H1 (cell line): ENCODE data around the gene SCAF1. TPM values are rescaled to one million over a fixed set of nuclear protein-coding genes. Genes with fewer than 3 reads are reported as not detected.
A peak's percentile ranks its signal among the peaks of the same experiment; 100 is the strongest.

Source experiments
- CTCF ChIA-PET: fragments of 300-600 bp; sonication (Branson Sonifier 250); formaldehyde crosslinking; loops from one replicate; lab custom pipeline; 2021; ENCODE audit not compliant: partially characterized antibody; lab: Charles Lee
- POLR2A ChIA-PET: fragments of 300-600 bp; sonication (Branson Sonifier 250); formaldehyde crosslinking; loops from one replicate; lab custom pipeline; 2021; ENCODE audit warnings: inconsistent platforms; ENCODE audit not compliant: partially characterized antibody; lab: Charles Lee
- DNase-seq, 2 experiments: peaks; one replicate each; pipeline versions ENCODE4 v3.0.0 to v3.0.0-alpha.2; 2010 to 2022; ENCODE audit warnings: low spot score in 2 of 2, low read depth in 1 of 2, mixed read lengths in 1 of 2
- FAIRE-seq: peaks from 2 replicates; lab custom pipeline; 2011; peaks lifted over from hg19 to GRCh38; lab: Jason Lieb, UNC
- H2AFZ ChIP-seq: 2 replicates; pipeline ENCODE4 v1.8.1; 2012; ENCODE audit warnings: low read length, inconsistent platforms
- H2AK5ac ChIP-seq: 2 replicates; pipeline ENCODE4 v1.6.1; 2013; ENCODE audit warnings: low read depth, low read length
- H2BK120ac ChIP-seq: replicated peaks from 2 replicates; pipeline ENCODE3; 2013; ENCODE audit warnings: low read depth, low read length, inconsistent platforms
- H2BK12ac ChIP-seq: 2 replicates; pipeline ENCODE4 v1.6.1; 2013; ENCODE audit warnings: low read depth, low read length
- H2BK15ac ChIP-seq: 2 replicates; pipeline ENCODE4 v1.6.1; 2013; ENCODE audit warnings: low read length
- H2BK20ac ChIP-seq: 2 replicates; pipeline ENCODE4 v1.6.1; 2013; ENCODE audit warnings: low read length
- H2BK5ac ChIP-seq: 2 replicates; pipeline ENCODE4 v1.6.1; 2013; ENCODE audit warnings: low read depth, low read length
- H3K14ac ChIP-seq: 2 replicates; pipeline ENCODE4 v1.6.1; 2013; ENCODE audit warnings: inconsistent platforms; ENCODE audit not compliant: insufficient read length
- H3K18ac ChIP-seq: 2 replicates; pipeline ENCODE4 v1.6.1; 2013; ENCODE audit warnings: low read length; ENCODE audit errors: extremely low read depth
- H3K23ac ChIP-seq: 2 replicates; pipeline ENCODE4 v1.6.1; 2013; ENCODE audit warnings: inconsistent platforms; ENCODE audit not compliant: insufficient read length
- H3K23me2 ChIP-seq: 2 replicates; pipeline ENCODE4 v1.6.1; 2013; ENCODE audit warnings: low read depth, low read length
- H3K27ac ChIP-seq: 2 replicates; pipeline ENCODE4 v1.6.1; 2011; ENCODE audit warnings: low read depth, low read length, inconsistent platforms
- H3K27me3 ChIP-seq, 4 experiments: replicated peaks in 1 of 4; 1 replicate in 1 of 4; 2 replicates in 3 of 4; pipeline versions ENCODE4 v1.6.1 to v1.8.1; 2011 to 2013; ENCODE audit warnings: low read length in 3 of 4, mild to moderate bottlenecking in 3 of 4, inconsistent platforms in 2 of 4, mixed read lengths in 2 of 4, moderate library complexity in 1 of 4; ENCODE audit not compliant: control insufficient read depth in 3 of 4, insufficient read depth in 3 of 4; ENCODE audit errors: extremely low read depth in 1 of 4
- H3K36me3 ChIP-seq, 4 experiments: 2 replicates each; pipeline versions ENCODE4 v1.6.1 to v1.8.1; 2011 to 2013; ENCODE audit warnings: mild to moderate bottlenecking in 4 of 4, low read length in 3 of 4, moderate library complexity in 2 of 4, control low read depth in 1 of 4, inconsistent platforms in 1 of 4; ENCODE audit not compliant: insufficient read depth in 4 of 4, control insufficient read depth in 2 of 4
- H3K4ac ChIP-seq: replicated peaks from 2 replicates; pipeline ENCODE3; 2013; ENCODE audit warnings: low read length, low read depth, mixed read lengths, inconsistent platforms; ENCODE audit not compliant: insufficient read length
- H3K4me1 ChIP-seq, 4 experiments: replicated peaks in 1 of 4; 1 replicate in 1 of 4; 2 replicates in 3 of 4; pipeline versions ENCODE4 v1.6.1 to v1.8.1; 2011 to 2013; ENCODE audit warnings: low read length in 3 of 4, inconsistent platforms in 2 of 4, mixed read lengths in 1 of 4; ENCODE audit not compliant: insufficient read depth in 4 of 4, control insufficient read depth in 3 of 4
- H3K4me2 ChIP-seq, 2 experiments: 2 replicates each; pipeline versions ENCODE4 v1.6.1 to v1.8.1; 2011 to 2013; ENCODE audit warnings: low read depth in 2 of 2, low read length in 2 of 2, control low read depth in 1 of 2, inconsistent platforms in 1 of 2, mild to moderate bottlenecking in 1 of 2; ENCODE audit not compliant: insufficient read depth in 1 of 2
- H3K4me3 ChIP-seq, 4 experiments: fragments of 200-600, 300-600 bp in 1 of 4; sonication (generic), shearing (Covaris generic), sonication (Bioruptor Twin) in 1 of 4; 2 replicates each; pipeline versions ENCODE4 v1.5.1 to v1.8.1; 2011 to 2016; ENCODE audit warnings: low read length in 4 of 4, low read depth in 3 of 4, control low read depth in 2 of 4, inconsistent platforms in 2 of 4, mild to moderate bottlenecking in 2 of 4, mixed read lengths in 1 of 4, moderate library complexity in 1 of 4; ENCODE audit not compliant: insufficient read depth in 2 of 4; ENCODE audit errors: extremely low read depth in 1 of 4
- H3K56ac ChIP-seq: replicated peaks from 2 replicates; pipeline ENCODE3; 2013; ENCODE audit warnings: low read depth, mild to moderate bottlenecking, mixed read lengths, low read length, inconsistent platforms; ENCODE audit not compliant: insufficient read length
- H3K79me1 ChIP-seq: 2 replicates; pipeline ENCODE4 v1.6.1; 2013; ENCODE audit warnings: low read depth, low read length, control low read depth
- H3K79me2 ChIP-seq, 2 experiments: 2 replicates each; pipeline versions ENCODE4 v1.6.1 to v1.8.1; 2012 to 2013; ENCODE audit warnings: low read length in 2 of 2, mild to moderate bottlenecking in 2 of 2, inconsistent platforms in 1 of 2; ENCODE audit not compliant: insufficient read depth in 2 of 2, control insufficient read depth in 1 of 2
- H3K9ac ChIP-seq, 4 experiments: replicated peaks in 1 of 4; 1 replicate in 1 of 4; 2 replicates in 3 of 4; pipeline versions ENCODE4 v1.6.1 to v1.8.1; 2011 to 2013; ENCODE audit warnings: low read depth in 3 of 4, low read length in 3 of 4, control low read depth in 2 of 4, mild to moderate bottlenecking in 2 of 4, moderate library complexity in 2 of 4, inconsistent platforms in 1 of 4; ENCODE audit errors: extremely low read depth in 1 of 4
- H3K9me3 ChIP-seq, 2 experiments: 2 replicates each; pipeline versions ENCODE4 v1.6.1 to v1.8.1; 2012 to 2013; ENCODE audit warnings: mild to moderate bottlenecking in 2 of 2, moderate library complexity in 2 of 2, control low read depth in 1 of 2, inconsistent platforms in 1 of 2, low read depth in 1 of 2, low read length in 1 of 2, mixed read lengths in 1 of 2; ENCODE audit not compliant: insufficient read depth in 2 of 2
- H4K20me1 ChIP-seq, 2 experiments: replicated peaks in 1 of 2; 2 replicates each; pipeline versions ENCODE3 to v1.8.1; 2011 to 2013; ENCODE audit warnings: inconsistent platforms in 2 of 2, low read length in 2 of 2, mild to moderate bottlenecking in 1 of 2; ENCODE audit not compliant: insufficient read depth in 2 of 2, control insufficient read depth in 1 of 2
- H4K5ac ChIP-seq: 2 replicates; pipeline ENCODE4 v1.6.1; 2013; ENCODE audit warnings: low read length, low read depth, mixed read lengths, inconsistent platforms; ENCODE audit not compliant: insufficient read length
- H4K8ac ChIP-seq: 2 replicates; pipeline ENCODE4 v1.8.0; 2013; ENCODE audit warnings: mild to moderate bottlenecking, moderate library complexity, low read length, inconsistent platforms; ENCODE audit not compliant: insufficient read depth; ENCODE audit errors: extremely low read depth
- H4K91ac ChIP-seq: replicated peaks from 2 replicates; pipeline ENCODE3; 2013; ENCODE audit warnings: low read length, mixed read lengths, inconsistent platforms; ENCODE audit not compliant: insufficient read length
- POLR2A ChIP-seq, 2 experiments: IDR thresholded peaks; 1 replicate in 1 of 2; 2 replicates in 1 of 2; pipeline ENCODE4 v1.6.1; 2011; ENCODE audit warnings: low read depth in 2 of 2, low read length in 2 of 2, mild to moderate bottlenecking in 2 of 2; ENCODE audit errors: control extremely low read depth in 1 of 2
- SIX5 ChIP-seq: IDR thresholded peaks from 2 replicates; pipeline ENCODE4 v1.6.1; 2011; ENCODE audit warnings: mild to moderate bottlenecking, low read depth, low read length
- WGBS, 2 experiments: shearing (Covaris generic) in 1 of 2; methylation state at CpG; one replicate each; pipeline versions ENCODE4 v1.1.6 to v1.1.7; 2013 to 2015; ENCODE audit warnings: low lambda C conversion rate in 2 of 2, mixed read lengths in 2 of 2, inconsistent platforms in 1 of 2, low coverage in 1 of 2, missing lambda C conversion rate in 1 of 2; ENCODE audit not compliant: insufficient replicate concordance in 2 of 2, insufficient coverage in 1 of 2, insufficient read length in 1 of 2; ENCODE audit errors: extremely low coverage in 1 of 2, missing lambda C conversion rate in 1 of 2; 5-methylcytosine and 5-hydroxymethylcytosine counted together
- polyA plus RNA-seq, 7 experiments: library from polyadenylated mRNA; depleted of rRNA in 3 of 7; stranded (reverse) in 5 of 7; unstranded in 2 of 7; fragments of >200 nt in 5 of 7; fragments of 200-250 nt in 2 of 7; gene quantifications; 1 replicate in 5 of 7; 2 replicates in 1 of 7; 4 replicates in 1 of 7; pipeline versions ENCODE4 v1.2.1 to v1.2.3, GENCODE V29; 2011 to 2013; ENCODE audit warnings: missing spikeins in 2 of 7, mixed read lengths in 2 of 7
- total RNA-seq: library from RNA; stranded (reverse); fragmentation: NEBNext Ultra II Directional; extraction: Animal tissue kit (Norgen Biotek cat#: 25700); gene quantifications from 2 replicates; pipeline ENCODE4 v1.2.1, GENCODE V29; 2021

SCAF1 gene
- total and polyA plus RNA-seq, 2 of the 8 experiments (the other 6 are each of a cell fraction or from before 2014, with no cell fraction given) = 9.7 to 81.7 TPM

DNA sequence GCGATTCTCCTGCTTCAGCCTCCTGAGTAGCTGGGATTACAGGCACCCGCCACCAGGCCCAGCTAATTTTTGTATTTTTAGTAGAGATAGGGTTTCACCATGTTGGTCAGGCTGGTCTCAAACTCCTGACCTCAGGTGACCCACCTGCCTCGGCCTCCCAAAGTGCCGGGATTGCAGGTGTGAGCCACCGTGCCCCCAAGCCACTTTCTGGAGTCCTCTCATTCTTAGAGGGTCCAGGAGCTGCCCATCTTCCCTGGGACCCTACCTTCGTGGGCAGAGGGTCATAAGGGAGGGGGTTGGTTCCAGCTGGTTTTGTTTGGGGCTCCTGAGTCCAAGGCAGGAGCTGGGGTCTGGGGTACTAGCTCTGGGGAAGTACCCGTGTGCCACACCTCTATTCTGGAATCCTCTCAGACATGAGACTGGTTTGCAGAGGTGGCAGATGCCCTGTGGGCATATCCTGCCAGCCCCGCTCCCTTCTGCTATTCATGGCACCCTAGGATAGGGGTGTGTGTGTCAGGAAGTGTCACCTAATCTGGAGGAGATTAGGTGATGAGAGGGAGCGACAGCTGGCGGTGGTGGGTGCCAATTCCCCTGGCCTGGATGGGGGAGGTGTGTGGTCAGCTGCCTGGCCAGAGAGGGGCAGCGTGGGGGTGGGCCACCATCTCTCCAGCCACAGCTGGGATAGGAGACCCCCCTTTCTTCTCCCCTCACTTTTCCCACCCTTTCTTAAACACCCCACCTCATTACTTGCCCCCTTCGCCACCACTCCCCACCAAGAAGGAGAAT is 37.2 kb downstream of the SCAF1 start:
- Histone ChIP-seq H3K79me1 (peaks cover 9% of the 10 kb centered on the region), H3K14ac (no peak overlapping the region), H2BK15ac (no peak overlapping the region), H3K79me2 (peaks cover 17 to 50% of the 10 kb centered on the region in 2 experiments), H3K56ac (no peak overlapping the region), H2BK20ac (no peak overlapping the region), H3K4me2 (peak overlapping the region; percentile 58 to 60; a peak in 3 of 4 replicates), H4K91ac (no peak overlapping the region), H3K9me3 (no peaks in the 10 kb centered on the region), H3K23me2 (peaks cover 4% of the 10 kb centered on the region), H3K23ac (no peak overlapping the region), H2BK12ac (no peak overlapping the region), H3K4me1 (peaks cover 2 to 17% (median 11%) of the 10 kb centered on the region in 4 experiments), H4K5ac (no peak overlapping the region), H2AFZ (no peak overlapping the region), H3K27me3 (no peaks in the 10 kb centered on the region), H3K18ac (no peak overlapping the region), H4K20me1 (peaks cover 24 to 37% of the 10 kb centered on the region in 2 experiments), H3K4me3 (peak overlapping the region in 1 of 4 experiments; percentile 45; a peak in 2 of 8 replicates), H2BK120ac (no peak overlapping the region), H3K27ac (no peak overlapping the region), H3K9ac (no peak overlapping the region), H4K8ac (0 out of 2 replicates have a peak overlapping the region, but pooled peaks have one; percentile 45), H3K36me3 (peaks cover 16 to 26% (median 21%) of the 10 kb centered on the region in 4 experiments), H3K4ac (no peak overlapping the region), H2BK5ac (no peak overlapping the region), H2AK5ac (no peak overlapping the region)
- WGBS, 2 experiments = 81% methylated on average over 12 of the region's 12 CpGs; no CpG with 5 or more reads in 1 of the 2 experiments
- no peak for DNase-seq
- POLR2A ChIA-PET = interaction anchor here (0.6 to 14.5 kb wide), 17 partner anchors 11 to 208 kb away, joined by 3 to 275 read pairs (median 4); partner anchors contain the start of genes ADM5, BCL2L12, CPT1C and IRF3
- CTCF ChIA-PET = interaction anchor here (0.7 to 3.2 kb wide), 14 partner anchors 8 to 1507 kb away, joined by 3 to 23 read pairs (median 4); partner anchors contain the start of genes ADM5, BCL2L12, CPT1C and IRF3
- no peak for FAIRE-seq
- TF ChIP-seq POLR2A (IDR thresholded peaks at IDR 0.05; ENCODE audit: control extremely low read depth in 1 of 2, low read depth in 2 of 2, low read length in 2 of 2) (0 out of 3 replicates have a peak, but pooled peaks of 1 of the 2 experiments have one; percentile 19), SIX5 (no peak)
